GM18861 (cell line): Measurements from ENCODE around the gene RPS2.

ENCODE experiments used
- ATAC-seq: cut with Tn5 transposase; IDR thresholded peaks from one replicate; pipeline ENCODE4 v1.9.1; 2021; ENCODE audit not compliant: unreplicated experiment

The RPS2 gene

DNA sequence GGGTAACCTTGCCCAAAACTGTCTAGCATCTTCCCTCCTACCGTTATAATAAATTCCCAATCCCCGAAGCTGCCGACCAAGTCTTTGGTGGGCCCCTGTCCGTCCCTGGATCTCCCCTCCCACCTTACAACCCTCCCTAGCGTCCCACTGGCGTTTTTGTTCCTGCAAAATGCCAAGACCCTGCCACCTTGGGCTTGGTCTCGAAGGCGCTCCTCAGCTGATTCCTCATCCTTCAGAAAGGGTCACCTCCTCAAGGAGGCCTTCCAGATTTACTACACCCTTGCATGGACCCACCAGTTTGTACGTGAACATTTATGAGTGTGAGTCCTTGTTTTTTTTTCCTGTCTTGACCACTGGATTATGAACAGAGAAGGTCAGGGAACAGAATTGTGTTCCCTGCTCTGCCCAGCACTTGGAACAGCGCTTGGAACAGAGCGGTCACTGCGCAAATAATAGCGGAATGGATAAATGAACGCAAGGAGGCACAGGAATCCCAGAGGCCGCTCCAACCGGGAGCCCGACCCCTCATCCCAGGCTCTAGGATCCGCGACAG, 18.4 kb upstream of the RPS2 start:
- no peak for ATAC-seq

DNA sequence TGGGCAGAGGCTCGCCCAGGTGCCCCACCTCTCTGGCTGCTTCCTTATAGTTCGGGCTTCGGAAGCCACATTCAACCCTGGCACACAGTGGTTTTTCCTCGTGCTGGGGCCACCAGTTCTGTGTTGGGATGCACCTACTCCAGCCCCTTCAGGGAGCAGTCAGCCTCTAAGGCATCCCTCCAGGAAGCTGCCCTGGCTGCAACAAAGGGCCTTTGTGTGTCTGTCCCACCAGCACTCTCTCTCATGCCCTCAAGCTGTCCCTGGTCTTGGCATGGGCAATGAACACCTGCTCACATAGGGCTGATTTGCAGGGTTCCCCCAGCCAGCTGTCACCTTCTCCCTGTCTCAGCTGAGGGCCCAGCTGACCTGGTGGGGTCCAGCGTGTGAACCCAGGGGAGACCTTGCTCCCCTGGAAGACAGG, 17.4 kb upstream of the RPS2 start:
- no peak for ATAC-seq

GRCh38 chr16:1981398-1981836, 16.8 kb upstream of the RPS2 start, which contains the start of gene NOXO1:
TSS of gene NOXO1 (minus strand) at chr16:1981469. CDS start at chr16:1981179, 290 bp downstream.
- no peak for ATAC-seq

- no peak for ATAC-seq
These were observed 16.1 kb upstream of the RPS2 start for GRCh38 chr16:1980770-1981087.

- no peak for ATAC-seq
These were observed 15.6 kb upstream of the RPS2 start for GRCh38 chr16:1980030-1980769.

GRCh38 chr16:1979271-1980029, 14.8 kb upstream of the RPS2 start:
- ATAC-seq: no peak

GRCh38 chr16:1978476-1979120, 14.0 kb upstream of the RPS2 start:
- ATAC-seq: no peak

- ATAC-seq: no peak
These were observed 13.2 kb upstream of the RPS2 start for GRCh38 chr16:1977875-1978268.

- ATAC-seq: no peak
These were observed 12.6 kb upstream of the RPS2 start for GRCh38 chr16:1976951-1977874.

DNA sequence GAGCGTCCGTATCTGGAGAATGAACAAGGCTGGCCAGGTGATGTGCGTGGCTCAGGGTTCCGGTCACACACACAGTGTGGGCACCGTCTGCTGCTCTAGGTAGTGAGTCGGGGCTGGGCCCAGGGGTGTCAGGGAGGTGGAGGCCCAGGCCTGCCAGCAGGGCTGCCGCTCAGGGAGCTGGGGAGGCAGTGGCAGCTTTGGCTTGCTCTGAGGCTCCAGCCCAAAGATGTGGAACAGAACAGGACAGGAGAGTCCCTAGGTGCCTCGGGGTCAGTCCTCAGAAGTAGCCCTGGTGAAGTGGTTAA, 11.5 kb upstream of the RPS2 start:
- no peak for ATAC-seq

DNA sequence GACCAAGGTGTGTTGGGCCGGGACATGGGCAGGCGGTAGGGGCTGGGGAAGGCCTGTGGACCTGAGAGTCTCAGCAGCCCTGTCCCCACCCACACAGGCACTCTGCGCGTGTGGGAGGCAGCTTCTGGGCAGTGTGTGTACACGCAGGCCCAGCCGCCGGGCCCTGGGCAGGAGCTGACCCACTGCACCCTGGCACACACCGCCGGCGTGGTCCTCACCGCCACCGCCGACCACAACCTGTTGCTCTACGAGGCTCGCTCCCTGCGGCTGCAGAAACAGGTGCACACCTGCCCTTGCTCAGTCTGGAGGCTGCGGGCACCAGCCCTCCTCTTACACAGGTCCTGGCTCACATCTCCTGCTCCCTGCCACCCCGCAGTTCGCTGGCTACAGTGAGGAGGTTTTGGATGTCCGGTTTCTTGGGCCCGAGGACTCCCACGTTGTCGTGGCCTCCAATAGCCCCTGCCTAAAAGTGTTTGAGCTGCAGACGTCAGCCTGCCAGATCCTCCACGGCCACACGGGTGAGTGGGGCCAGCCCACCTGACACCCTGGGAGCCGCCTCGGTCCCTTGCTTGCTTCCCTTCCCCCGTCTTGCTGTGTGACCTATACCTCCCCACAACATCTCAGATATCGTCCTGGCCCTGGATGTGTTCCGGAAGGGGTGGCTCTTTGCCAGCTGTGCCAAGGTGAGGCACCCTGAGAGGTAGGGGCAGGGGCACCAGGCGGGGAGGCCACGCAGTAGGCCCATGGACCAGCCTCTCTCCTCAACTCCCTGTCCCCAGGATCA, 11.0 kb upstream of the RPS2 start:
- ATAC-seq: no peak

GRCh38 chr16:1974157-1975070, 9.8 kb upstream of the RPS2 start:
- ATAC-seq: no peak

DNA sequence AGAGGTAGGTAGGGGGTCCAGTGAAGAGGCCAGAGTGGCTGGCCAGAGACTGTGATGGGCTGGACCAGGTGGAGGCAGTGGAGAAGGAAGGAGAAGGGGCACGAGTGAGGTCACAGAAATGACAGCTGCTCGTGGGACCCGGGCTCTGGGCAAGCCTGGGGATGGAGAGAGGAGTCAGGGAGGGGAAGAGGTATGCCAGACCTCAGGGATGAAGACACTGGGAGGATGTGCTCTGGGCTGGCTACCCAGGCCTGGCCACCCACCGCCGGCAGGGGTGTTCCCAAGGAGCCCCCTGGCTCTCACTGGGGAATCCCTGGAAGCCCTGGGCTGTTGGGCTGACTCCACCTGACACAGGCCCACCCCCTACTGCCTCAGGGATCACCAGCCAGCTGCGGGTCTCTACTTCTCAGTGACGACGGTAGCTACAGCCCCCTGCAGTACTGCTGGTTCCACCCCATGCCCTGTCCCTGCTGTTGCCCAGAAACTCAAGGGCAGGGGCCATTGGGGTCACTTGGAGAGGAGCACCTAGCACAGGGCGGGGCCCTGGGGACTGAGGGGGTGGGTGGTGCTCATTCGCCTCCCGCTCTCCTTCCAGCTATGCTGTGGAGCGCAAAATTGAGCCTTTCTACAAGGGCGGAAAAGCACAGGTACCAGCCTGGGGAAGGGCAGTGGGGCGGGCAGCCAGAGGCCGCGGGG, 9.0 kb upstream of the RPS2 start:
- ATAC-seq: no peak

GRCh38 chr16:1972490-1972877, 7.9 kb upstream of the RPS2 start:
- ATAC-seq: no peak

- ATAC-seq: peak; percentile 71
These were observed 7.3 kb upstream of the RPS2 start, which contains the start of gene TBL3 for GRCh38 chr16:1971796-1972489. TSS of gene TBL3 (plus strand) at chr16:1972053. CDS start at chr16:1972165, 112 bp downstream.

DNA sequence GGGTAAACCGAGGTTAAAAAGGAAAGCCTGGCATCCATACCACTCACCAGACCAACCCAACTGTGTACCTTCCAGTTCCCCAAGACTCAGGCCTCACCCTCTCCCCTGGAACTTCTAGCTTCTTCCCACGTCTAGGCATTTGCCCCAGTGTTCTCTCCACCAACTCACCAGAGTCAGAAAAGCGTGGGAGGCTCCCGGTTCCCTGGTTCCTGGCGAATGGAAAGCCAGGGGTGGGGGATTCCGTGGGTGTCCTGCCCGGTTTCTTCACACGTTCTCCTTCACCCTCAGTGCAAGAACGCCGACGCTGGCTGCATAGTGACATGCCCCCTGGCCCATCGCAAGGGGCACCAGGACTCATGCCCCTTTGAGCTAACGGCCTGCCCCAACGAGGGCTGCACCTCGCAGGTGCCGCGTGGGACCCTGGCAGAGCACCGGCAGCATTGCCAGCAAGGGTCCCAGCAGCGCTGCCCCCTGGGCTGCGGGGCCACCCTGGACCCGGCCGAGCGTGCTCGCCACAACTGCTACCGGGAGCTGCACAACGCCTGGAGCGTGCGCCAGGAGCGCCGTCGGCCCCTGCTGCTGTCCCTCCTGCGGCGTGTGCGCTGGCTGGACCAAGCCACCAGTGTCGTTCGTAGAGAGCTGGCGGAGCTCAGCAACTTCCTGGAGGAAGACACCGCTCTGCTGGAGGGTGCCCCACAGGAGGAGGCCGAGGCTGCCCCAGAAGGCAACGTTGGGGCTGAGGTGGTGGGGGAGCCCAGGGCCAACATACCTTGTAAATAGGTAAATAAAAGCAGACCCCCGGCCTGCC, 3.7 kb upstream of the RPS2 start:
- ATAC-seq: no peak

- ATAC-seq: no peak
These were observed 1.8 kb upstream of the RPS2 start, which contains the start of gene RNF151 for GRCh38 chr16:1966460-1966859. TSS of gene RNF151 (plus strand) at chr16:1966856. CDS start at chr16:1966882, 26 bp downstream.
